Activated CD8-positive, alpha-beta memory T cell treated with anti-CD3 and anti-CD28 coated beads for 48 hours (primary cell): Measurements from ENCODE around the gene CMTM1.
"Not testable (repeated sequence)": the region's sequence is repeated elsewhere in the genome, so short reads cannot be mapped to it uniquely, and the experiment has no call there.

ENCODE experiments used
- DNase-seq, 3 experiments: peaks; one replicate each; pipeline ENCODE4 v3.0.0-alpha.2; 2020; ENCODE audit warnings: low read depth in 2 of 3, low spot score in 2 of 3

The CMTM1 gene

DNA sequence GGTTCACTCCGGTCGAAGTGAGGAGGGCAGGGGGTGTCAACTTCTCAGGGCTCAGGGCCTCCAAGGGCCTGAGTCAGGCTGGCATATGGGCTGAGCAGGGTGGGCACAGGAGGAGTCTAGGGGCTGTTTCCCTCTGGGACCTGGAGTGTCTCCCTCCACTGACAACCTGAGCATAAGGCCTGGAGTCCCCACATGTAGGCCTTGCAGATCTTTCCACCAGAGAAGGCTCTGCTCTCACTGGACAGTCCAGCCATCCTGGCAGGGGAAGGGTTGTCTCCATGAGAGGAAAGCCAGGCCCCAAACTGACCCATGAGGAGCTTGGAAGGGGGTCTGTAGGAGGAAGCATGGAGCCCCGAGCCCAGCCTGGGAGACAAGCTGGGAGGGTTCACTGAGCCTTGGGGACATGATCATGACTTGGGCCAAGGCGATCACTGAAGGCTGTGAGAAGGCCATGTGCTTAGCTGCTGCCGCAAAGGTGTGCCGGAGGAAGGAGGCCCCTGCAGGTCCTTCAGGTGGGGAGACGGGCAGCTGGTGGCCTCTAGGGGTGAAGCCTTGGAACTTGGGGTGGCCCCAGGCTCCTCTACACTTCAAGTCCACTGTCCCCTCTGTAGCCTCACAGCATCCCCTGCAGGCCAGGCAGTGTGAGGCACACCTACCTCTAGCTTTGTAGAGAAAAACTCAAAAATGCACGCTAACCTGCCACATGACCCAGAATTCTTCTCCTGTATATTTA lies 22.9 kb downstream of the CMTM1 start:
- no peak for DNase-seq

DNA sequence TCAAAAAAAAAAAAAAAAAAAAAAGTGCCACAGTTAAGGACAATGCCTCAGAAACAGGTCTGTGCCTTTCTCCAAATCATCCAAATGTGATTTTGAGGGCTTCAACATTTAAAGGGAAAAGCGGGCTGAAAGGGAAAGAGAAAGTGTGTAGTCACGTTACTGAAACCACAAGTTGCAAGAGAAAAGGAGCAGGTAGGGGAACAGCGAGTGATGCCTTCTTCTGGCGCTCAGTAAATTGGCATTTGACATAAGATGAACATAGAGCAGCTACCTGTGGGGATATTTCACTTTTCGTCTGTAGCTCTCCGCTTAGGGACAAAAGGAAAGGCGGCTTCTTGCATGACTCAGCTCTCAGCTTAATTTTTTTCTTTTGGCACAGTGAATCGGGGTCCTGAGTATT lies 24.1 kb downstream of the CMTM1 start:
- DNase-seq, result no peak

DNA sequence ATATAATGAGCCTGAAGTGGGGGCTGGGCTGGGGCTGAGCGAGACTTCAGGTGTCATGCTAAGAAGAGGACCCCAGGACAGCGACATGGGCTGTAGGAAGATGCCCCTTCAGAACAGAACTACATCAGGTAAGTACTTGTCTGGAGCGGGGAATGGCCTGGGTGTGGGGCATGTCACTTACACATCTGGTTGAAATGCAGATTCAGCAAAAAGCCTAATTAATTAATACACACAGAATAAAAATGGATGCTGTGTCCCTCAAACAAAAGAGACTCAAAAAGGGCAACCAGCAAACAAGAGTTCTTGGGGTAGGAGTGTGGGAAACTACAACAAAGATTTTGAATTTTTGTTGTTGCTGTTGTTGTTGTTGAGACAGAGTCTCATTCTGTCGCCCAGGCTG lies 24.8 kb downstream of the CMTM1 start:
- DNase-seq, result no peak

DNA sequence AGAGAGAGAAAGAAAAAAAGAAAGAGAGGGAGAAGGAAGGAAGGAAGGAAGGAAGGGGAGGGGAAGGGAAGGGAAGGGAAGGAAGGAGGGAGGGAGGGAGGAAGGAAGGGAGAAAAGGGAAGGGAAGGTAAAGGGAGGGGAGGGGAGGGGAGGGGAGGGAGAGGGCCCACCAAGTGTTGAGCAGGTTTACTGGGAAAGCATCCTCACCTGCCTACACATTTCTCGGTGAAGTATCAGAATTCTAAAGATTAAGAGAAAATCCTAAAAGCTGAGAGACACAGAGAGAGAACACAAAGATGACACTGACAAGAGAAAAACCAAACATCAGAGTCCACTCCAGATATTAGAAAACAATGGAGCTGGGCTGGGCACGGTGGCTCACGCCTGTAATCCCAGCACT lies 26.0 kb downstream of the CMTM1 start:
- no peak for DNase-seq

DNA sequence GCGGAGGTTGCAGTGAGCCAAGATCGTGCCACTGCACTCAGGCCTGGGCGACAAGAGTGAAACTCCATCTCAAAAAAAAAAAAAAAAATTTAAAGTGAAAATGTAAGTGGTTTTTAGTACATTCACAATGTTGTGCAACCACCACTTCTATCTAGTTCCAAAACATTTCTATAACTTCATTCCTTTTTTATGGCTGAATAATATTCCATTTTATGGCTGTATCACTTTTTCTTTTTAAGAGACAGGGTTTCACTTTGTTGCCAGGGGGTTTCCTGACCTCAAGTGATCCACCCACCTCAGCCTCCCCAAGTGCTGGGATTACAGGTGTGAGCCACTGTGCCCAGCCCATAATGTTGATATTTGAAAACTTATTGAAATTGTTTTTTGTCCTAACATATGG lies 26.6 kb downstream of the CMTM1 start:
- no peak for DNase-seq

DNA sequence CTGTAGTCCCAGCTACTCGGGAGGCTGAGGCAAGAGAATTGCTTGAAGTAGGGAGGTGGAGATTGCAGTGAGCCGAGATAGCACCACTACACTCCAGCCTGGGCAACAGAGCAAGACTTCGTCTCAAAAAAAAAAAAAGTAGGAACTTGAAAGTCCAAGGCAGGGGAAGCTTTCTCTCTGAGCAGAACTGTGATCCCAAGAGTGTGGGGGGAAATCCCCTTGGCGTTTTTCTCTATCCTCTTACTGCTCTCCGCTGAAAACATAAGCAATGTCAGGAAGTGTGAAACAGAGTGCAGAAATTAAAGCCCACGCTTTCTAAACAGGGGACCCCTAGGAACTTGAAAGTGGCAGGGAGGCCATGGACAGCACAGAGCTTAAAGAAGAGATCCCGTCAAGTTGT lies 28.5 kb downstream of the CMTM1 start:
- no peak for DNase-seq

DNA sequence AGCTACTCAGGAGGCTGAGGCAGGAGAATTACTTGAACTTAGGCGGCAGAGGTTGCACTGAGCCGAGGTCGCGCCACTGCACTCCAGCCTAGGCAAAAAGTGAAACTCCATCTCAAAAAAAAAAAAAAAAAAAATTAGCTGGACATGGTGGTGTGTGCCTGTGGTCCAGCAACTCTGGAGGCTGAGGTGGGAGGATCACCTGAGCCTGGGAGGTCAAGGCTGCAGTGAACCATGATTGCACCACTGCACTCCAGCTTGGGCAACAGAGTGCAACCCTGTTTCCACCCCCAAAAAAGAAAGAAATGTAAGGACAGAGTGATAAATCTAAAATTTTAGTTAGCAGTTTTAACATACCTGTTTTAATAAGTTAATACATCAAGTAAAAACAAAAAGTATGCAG lies 30.3 kb downstream of the CMTM1 start:
- not testable (repeated sequence) for DNase-seq

DNA sequence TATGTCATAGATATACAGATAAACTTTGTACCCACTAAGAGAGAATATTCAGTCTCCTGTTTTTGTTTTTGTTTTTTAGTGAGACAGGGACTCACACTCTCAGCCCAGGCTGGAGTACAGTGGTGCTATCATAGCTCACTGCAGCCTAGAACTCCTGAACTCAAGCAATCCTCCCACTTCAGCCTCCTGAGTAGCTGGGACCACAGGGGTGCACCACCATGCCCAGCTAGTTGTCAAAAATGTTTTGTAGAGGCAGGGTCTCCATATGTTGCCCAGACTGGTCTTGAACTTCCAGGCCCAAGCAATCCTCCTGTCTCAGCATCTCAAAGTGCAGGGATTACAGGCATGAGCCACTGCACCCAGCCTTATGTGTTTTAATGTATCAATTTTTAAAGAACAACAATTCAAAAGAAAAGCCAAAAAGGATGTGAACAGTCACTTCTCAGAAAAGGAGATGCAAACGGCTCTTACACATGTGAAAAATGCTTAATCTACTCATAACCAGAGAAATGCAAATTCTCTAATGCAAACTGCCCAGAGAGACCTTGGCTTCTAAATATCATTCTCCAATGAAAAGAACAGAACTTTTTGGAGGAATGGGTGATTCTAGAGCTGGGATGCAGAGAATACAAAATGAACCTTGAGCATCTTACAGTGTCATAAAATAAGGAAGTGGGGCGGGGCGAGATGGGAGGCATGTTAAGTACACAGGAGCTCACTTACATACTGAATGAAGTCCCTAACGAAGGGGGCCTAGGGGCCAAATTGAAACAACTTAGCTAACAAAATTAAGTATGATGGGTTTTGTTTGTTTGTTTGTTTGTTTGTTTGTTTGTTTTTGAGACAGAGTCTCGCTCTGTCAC lies 31.0 kb downstream of the CMTM1 start:
- no peak for DNase-seq

DNA sequence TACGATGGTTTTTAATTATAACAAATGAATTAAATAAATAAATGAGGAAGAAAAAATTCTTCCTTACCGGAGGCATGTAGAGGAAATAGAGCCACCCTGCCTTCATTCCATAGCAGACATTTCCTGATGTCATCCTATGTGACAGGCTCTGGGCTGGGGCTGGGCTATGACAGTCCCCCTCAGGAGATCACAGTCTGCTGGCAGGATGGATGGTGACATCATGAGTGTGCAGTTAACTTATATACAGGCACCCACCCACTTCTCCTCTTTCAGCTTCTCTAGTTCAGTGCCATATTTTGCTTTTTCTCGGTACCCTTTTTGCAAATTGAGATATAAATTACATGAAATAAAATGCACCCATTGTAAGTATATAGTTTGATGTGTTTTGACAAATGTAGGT lies 31.9 kb downstream of the CMTM1 start:
- no peak for DNase-seq

DNA sequence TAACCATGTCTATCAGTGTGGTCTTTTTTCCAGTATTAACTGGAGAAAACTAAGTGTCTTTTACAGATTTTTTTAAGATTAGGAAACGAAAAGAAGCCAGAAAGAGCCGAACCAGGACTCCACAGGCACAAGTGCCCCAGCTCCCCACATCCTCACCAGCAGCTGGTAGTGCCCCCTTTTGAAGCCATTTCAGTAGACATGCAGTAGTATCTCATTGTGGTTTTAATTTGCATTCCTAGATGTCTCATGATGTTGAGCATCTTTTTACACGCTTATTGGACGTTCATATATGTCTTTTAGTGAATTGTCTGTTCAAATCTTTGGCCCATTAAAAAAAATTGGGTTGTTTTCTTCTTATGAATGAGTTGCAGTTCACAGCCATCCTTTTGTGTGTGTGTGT lies 33.5 kb downstream of the CMTM1 start:
- no peak for DNase-seq

DNA sequence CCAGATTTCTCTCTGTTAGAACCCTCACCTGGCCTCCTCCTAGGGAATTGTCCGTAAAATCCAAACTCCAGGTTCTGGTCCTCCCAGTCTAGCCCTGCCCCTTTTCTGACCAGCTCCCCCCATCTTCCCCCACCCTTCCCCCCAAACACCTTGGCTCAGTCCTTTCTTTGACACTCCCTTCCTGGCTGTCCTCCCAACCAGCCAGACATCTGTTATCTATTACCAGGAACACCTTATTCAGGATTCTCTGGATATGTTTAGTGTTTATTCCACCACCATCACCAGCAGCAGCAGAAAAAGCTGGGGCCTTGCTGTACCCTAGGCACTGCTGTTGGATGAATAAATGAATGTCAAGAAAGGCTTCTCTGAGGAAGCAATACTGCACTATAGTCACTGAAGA lies 34.2 kb downstream of the CMTM1 start:
- no peak for DNase-seq

DNA sequence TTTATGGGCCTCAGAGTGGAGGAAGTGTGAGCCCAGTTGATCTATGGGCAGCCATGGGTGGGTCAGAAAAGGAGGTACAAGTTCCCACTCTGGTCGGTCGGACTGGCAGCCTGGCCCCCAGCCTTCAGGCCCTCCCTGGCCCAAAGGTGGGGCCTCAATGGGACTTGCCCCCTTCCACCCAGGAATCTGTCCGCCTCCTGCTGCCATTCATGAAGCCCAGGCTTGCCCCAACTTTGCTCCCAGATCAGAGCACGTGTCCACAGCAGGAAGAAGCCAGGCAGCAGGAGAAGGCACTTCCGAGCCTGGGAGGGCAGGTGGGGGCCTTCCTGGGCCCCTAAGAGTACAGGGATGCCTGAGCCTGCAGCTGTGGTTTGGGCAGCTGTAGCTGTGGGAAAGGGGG lies 35.2 kb downstream of the CMTM1 start:
- no peak for DNase-seq

DNA sequence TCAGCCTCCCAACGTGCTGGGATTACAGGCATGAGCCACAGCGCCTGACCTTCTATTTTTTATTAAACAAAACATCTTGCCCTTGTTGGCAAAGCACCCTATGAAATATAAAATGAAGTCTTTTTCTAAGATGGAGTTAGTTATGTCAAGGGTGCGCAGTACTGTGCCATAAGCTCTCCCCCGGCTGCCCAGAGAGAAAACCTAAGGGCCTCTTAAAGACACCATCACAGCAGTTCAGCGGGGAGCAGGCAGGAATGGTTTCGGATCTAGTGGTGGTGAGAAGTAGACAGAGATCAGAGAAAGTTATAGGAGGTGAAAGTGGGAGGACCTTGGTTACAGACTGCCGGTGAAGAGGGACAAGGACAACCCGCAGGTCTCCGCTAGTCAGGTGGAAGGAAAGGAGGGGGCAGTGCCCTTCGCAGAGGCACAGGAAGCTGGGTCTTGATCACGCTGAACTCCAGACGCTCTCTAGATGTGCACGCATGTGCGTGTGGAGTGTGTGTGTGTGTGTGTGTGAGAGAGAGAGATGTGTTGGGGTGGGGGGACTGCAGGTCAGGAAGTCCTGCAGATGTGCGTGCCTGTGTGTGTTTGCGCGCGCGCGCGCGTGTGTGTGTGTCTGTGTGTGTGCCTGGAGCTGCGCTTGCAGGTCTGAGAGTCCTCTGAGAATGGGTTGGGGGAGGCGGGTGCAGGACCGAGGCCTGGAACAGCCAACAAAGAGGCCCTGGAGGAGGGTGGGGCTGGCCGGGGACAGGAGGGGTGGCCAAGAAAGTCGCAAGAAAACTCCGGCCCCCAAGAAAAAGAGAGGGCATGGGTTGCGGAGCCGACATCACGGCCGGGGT lies 37.5 kb downstream of the CMTM1 start:
- peak; percentile 36 to 55 (median 48) for DNase-seq

DNA sequence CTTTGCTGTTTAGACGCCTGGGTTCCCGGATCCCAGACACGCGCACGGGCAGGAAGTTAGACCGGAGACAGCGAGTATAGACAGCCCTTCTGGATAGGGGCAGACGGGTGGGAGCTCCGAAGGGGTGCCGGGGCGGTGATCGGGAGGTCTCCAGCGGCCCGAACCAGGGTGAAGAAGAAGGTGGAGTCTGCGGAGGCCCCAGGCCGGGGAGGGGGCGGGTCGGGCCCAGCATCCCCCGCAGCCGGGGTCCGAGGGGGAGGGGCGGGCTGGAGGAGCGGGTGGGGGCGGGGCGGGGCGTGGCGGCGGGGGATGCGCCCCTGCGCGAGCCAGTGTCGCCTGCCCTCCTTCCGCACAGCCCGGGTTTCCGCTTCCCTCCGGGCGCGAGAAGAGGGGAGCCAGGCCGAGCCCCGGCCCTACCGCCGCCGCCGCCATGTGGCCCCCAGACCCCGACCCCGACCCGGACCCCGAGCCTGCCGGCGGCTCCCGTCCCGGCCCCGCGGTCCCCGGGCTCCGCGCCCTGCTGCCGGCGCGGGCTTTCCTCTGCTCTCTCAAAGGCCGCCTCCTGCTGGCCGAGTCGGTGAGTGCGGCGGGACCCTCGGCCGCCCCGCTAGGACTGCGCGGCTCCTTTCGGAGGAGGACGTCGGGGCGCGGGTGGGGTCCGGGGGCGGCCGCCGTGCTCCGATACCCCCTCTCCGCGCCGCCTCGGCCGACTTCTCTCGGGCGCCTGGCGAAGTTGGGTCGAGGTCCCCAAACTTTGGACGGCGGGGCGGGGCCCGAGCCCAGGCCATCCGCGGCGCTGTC lies 38.3 kb downstream of the CMTM1 start, which contains the start of gene CMTM3:
Gene CMTM3, plus strand, starts transcription at position 329 of the 801 bp plus-strand sequence. Its CDS starts 102 bp downstream, at position 431.
- DNase-seq, result peak; percentile 45 to 81 (median 63)

DNA sequence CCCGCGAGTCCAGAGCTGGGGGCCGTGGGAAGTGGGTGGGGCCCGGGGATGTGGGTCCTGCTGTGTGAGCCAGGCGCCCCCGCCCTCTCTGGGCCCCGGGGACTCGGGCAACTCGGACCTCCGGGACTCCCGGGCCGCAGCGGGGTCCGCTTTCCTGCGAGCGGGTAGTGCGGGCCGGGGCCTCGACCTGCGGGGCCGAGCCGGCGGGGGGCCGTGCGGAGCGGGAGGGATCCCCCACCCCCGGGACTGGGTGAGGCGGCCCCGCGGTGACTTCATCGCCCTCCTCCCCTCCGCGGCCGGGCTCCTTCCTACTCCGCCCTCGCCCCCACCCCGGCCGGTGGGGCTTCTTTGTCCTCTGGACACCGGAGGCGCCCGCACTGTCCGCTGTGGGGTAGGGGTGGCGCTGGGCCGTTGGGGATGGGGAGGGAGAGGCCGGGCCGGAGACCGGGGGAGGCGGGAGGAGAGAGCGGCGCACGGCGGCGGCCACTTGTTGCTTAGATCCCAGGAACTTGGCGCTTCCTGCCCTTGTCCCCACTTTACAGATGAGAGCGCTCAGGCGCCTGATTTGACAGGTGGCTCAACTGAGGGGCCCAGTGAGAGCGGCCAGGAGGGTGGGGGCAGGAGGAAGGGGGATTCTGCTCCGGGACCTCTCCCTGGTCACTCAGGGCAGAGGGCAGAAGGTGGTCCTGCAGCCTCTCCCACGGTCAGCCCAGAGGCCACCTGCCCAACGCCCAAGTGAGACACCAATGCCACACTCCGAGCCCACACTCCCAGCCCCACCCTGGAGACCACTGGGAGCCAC lies 39.1 kb downstream of the CMTM1 start:
- no peak for DNase-seq

DNA sequence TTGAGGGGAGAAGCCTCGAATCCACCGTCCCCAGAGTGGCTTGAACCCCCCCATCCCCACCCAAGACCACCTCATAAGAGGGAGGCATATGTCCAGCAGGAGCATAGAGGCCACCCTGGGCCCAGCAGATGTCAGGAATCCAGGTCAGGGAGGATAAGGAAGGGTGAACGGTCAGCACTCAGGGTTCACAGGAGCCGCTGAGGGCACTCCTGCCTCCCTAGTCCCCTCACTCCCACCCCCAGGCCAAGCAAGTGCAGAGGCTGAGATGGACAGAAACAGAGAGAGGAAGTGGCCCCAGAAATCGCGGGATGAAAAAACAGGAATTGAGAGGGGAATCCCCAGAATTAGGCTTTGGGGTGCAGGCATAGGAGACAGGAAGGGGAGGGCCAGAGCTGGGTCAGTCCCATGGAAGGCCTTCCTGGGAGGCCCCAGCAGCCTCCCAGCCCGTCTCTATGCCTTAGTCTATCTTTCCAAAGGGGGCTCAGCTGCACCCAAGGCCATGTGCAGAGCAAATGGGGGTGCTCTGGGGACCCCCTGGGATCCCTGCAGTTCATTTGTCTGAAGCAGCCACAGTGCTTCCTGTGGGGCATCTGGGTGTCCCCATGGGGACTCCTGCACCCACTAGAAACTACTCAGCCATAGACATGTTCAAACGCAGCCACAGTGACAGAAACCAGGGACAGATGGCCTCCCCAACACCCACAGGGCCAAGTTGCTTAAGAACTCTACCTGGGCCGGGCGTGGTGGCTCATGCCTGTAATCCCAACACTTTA lies 39.9 kb downstream of the CMTM1 start:
- no peak for DNase-seq

DNA sequence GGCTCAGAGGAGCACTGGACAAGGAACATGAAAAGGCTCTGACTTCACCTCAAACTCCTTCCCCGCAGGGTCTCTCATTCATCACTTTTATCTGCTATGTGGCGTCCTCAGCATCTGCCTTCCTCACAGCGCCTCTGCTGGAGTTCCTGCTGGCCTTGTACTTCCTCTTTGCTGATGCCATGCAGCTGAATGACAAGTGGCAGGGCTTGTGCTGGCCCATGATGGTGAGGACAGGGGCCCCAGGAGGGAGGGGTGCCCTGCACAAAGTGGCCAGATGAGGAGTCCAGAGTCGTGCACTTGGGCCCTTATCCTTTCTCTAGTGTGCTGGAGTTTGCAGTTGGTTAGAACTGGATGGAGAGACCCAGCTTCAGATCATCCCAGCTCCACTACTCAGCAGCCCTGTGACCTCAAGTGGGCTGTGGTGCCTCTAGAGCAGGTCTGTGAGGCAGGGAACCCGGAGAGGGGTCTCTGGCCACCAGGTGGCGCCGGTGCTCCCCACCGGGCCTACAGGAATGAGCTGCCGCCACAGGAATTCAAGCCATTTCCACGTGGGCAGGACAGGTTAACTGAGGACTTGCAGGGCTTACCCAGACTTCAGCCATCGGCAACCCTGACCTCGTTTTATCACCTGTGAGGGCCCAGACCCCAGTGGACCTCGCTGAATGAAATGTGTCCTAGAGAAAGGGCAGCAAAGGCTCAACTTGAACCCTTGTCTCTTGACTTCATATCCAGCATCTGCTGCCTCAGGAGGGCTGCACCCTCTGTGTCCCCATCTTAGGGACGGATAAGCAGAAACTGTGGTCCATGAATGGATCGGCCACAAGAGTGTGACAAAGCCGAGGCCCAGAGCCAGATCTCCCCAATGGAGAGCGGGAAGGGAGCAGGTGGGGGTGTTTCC lies 42.3 kb downstream of the CMTM1 start:
- peak; percentile 60 to 77 (median 72) for DNase-seq

DNA sequence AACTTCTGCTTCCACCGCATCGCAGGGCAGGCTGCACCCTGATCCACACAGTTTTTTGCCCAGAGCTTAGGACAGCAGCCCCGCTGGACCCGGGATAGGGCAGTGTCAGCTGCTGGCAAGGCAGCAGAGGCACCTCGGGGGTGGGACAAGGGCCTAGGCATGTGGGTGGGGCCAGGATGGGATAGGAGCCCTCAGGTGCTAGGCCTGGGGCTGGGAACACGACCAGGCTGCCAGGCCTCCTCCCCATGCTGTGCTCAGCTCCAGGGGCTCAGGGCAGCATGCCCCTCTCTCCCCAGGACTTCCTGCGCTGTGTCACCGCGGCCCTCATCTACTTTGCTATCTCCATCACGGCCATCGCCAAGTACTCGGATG lies 42.9 kb downstream of the CMTM1 start:
- DNase-seq, result no peak
